HepG2 (cell line): Measurements from ENCODE around the gene WEE1. TPM values are rescaled to one million over a fixed set of nuclear protein-coding genes. Genes with fewer than 3 reads are reported as not detected.
A peak's percentile ranks its signal among the peaks of the same experiment; 100 is the strongest.

Experiments used
- AHDC1 ChIP-seq: sonication (generic); formaldehyde crosslinking; IDR thresholded peaks from 2 replicates; pipeline ENCODE4 v1.5.1; 2020; ENCODE audit warnings: mild to moderate bottlenecking, missing genetic modification reagents, borderline replicate concordance
- GFI1 ChIP-seq: sonication (generic); formaldehyde crosslinking; IDR thresholded peaks from 2 replicates; pipeline ENCODE4 v1.5.0; 2020; ENCODE audit warnings: missing genetic modification reagents, mild to moderate bottlenecking, borderline replicate concordance
- NCOA5 ChIP-seq: sonication (generic); formaldehyde crosslinking; IDR thresholded peaks from 2 replicates; pipeline ENCODE4 v1.4.0; 2020; ENCODE audit warnings: missing genetic modification reagents
- NRL ChIP-seq: sonication (generic); formaldehyde crosslinking; IDR thresholded peaks from 2 replicates; pipeline ENCODE4 v1.5.0; 2020; ENCODE audit warnings: missing genetic modification reagents, mild to moderate bottlenecking, moderate library complexity, borderline replicate concordance
- ONECUT2 ChIP-seq: sonication (generic); formaldehyde crosslinking; IDR thresholded peaks from 2 replicates; pipeline ENCODE4 v1.4.0; 2020; ENCODE audit warnings: missing genetic modification reagents
- SPEN ChIP-seq: sonication (generic); formaldehyde crosslinking; IDR thresholded peaks from 2 replicates; pipeline ENCODE4 v1.5.1; 2020; ENCODE audit warnings: low read depth, mild to moderate bottlenecking, missing genetic modification reagents
- YY1 ChIP-seq: IDR thresholded peaks from 2 replicates; pipeline ENCODE4 v1.6.1; 2011; ENCODE audit warnings: low read length, low read depth, moderate library complexity, mild to moderate bottlenecking; ENCODE audit not compliant: insufficient read depth, insufficient replicate concordance
- ZFP36L1 ChIP-seq: sonication (generic); formaldehyde crosslinking; IDR thresholded peaks from 2 replicates; pipeline ENCODE4 v1.8.0; 2022; ENCODE audit warnings: mild to moderate bottlenecking, missing genetic modification reagents, moderate library complexity
- ZFY ChIP-seq: sonication (generic); formaldehyde crosslinking; IDR thresholded peaks from 2 replicates; pipeline ENCODE4 v1.4.0; 2020; ENCODE audit warnings: missing genetic modification reagents
- ZNF260 ChIP-seq: sonication (generic); formaldehyde crosslinking; IDR thresholded peaks from 2 replicates; pipeline ENCODE4 v1.4.0; 2020; ENCODE audit warnings: missing genetic modification reagents, low read depth, mild to moderate bottlenecking, borderline replicate concordance
- ZNF317 ChIP-seq: sonication (generic); formaldehyde crosslinking; IDR thresholded peaks from 2 replicates; pipeline ENCODE4 v1.5.0; 2020; ENCODE audit warnings: mild to moderate bottlenecking, missing genetic modification reagents
- ZNF329 ChIP-seq: sonication (generic); formaldehyde crosslinking; IDR thresholded peaks from 2 replicates; pipeline ENCODE4 v1.9.0; 2021; ENCODE audit warnings: low read depth, mild to moderate bottlenecking, missing genetic modification reagents
- ZNF337 ChIP-seq: sonication (generic); formaldehyde crosslinking; IDR thresholded peaks from 2 replicates; pipeline ENCODE4 v1.5.1; 2020; ENCODE audit warnings: missing genetic modification reagents, low read depth, mild to moderate bottlenecking, borderline replicate concordance
- ZNF616 ChIP-seq: sonication (generic); formaldehyde crosslinking; IDR thresholded peaks from 2 replicates; pipeline ENCODE4 v1.5.0; 2020; ENCODE audit warnings: low read depth, mild to moderate bottlenecking, missing genetic modification reagents
- polyA plus RNA-seq, 8 experiments: library from polyadenylated mRNA; depleted of rRNA in 3 of 8; stranded (reverse) in 7 of 8; unstranded in 1 of 8; fragments of >200 nt; fragmentation: Illumina TruSeq in 4 of 8; extraction: Trizol in 4 of 8; gene quantifications; 2 replicates each; pipeline versions ENCODE4 v1.2.1 to v1.2.3, GENCODE V29; 2011 to 2016; ENCODE audit warnings: low read depth in 4 of 8, missing spikeins in 1 of 8, mixed read lengths in 1 of 8; ENCODE audit not compliant: insufficient read depth in 1 of 8
- total RNA-seq, 5 experiments: library from RNA; depleted of rRNA; stranded (reverse); fragments of >200 nt; fragmentation: Illumina TruSeq; extraction: Trizol; gene quantifications; 2 replicates each; pipeline ENCODE4 v1.2.3, GENCODE V29; 2016; ENCODE audit warnings: low read depth in 1 of 5
- TF ChIP-seq, protein P1 (sequence below): sonication (generic); formaldehyde crosslinking; IDR thresholded peaks from 2 replicates; pipeline ENCODE4 v1.5.1; 2020; ENCODE audit warnings: missing genetic modification reagents, mild to moderate bottlenecking, borderline replicate concordance
- TF ChIP-seq, protein P2 (sequence below): sonication (generic); formaldehyde crosslinking; IDR thresholded peaks from 2 replicates; pipeline ENCODE4 v1.4.0; 2020; ENCODE audit warnings: missing genetic modification reagents

WEE1 gene
- total and polyA plus RNA-seq, 2 of the 13 experiments (the other 11 are each of a cell fraction or from before 2014, with no cell fraction given): 31.4 to 63.7 TPM

DNA sequence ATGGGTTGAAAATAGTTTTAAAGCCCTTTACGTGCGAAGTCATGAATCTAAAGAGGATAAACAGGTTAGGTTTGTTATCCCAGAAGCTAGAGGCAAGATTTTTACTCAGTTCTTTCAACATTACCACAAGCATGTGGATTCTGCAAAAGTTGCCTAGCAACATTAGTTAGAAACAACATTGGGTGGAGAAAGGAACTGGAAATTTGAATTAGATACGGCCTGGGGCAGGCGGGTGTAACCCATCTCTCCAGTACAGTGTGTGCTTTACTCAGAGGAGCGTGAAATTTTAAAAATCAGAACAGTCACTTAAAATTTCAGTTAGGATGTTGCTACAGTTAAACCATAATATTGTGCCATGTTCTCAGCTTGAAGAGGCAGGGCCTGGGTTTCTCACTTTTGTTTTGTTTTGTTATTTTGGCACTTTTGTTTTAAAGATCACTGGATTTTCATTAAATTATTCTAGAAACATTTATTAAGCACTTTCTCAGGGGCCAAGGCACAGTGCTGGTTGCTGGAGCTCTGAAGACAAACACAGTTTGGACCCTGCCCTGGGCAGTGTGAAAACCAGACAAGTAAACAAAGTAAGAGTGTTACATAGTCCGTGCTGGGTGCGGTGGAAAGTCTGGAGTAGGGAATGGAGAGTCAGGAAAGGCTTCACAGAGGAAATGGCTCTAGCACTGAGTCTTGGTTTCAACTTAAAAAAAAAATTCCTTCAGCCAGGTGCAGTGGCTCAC is 4.4 kb upstream of the WEE1 start (continued):
- peak; percentile 77; the same call in 1 of the 2 replicates for TF ChIP-seq AHDC1 (CRISPR knock-in tag)
- no peak for TF ChIP-seq ZNF616 (CRISPR knock-in tag)
- TF ChIP-seq, protein P1, sequence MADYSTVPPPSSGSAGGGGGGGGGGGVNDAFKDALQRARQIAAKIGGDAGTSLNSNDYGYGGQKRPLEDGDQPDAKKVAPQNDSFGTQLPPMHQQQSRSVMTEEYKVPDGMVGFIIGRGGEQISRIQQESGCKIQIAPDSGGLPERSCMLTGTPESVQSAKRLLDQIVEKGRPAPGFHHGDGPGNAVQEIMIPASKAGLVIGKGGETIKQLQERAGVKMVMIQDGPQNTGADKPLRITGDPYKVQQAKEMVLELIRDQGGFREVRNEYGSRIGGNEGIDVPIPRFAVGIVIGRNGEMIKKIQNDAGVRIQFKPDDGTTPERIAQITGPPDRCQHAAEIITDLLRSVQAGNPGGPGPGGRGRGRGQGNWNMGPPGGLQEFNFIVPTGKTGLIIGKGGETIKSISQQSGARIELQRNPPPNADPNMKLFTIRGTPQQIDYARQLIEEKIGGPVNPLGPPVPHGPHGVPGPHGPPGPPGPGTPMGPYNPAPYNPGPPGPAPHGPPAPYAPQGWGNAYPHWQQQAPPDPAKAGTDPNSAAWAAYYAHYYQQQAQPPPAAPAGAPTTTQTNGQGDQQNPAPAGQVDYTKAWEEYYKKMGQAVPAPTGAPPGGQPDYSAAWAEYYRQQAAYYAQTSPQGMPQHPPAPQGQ (CRISPR knock-in tag): no peak
- no peak for TF ChIP-seq YY1
- TF ChIP-seq NCOA5 (CRISPR knock-in tag): no peak
- TF ChIP-seq GFI1 (CRISPR knock-in tag): peak; percentile 67; the same call in 1 of the 2 replicates
- peak; percentile 32; the same call in 1 of the 2 replicates for TF ChIP-seq ONECUT2 (CRISPR knock-in tag)
- peak; percentile 87; the same call in 1 of the 2 replicates for TF ChIP-seq SPEN (CRISPR knock-in tag)
- no peak for TF ChIP-seq ZNF260 (CRISPR knock-in tag)
- TF ChIP-seq ZFP36L1 (CRISPR knock-in tag): peak; percentile 87
- no peak for TF ChIP-seq NRL (CRISPR knock-in tag)
- TF ChIP-seq ZNF337 (CRISPR knock-in tag): peak; percentile 49; the same call in 1 of the 2 replicates
- TF ChIP-seq ZNF329: no peak
- no peak for TF ChIP-seq ZNF317 (CRISPR knock-in tag)
- TF ChIP-seq ZFY (CRISPR knock-in tag): peak; percentile 44
- TF ChIP-seq, protein P2, sequence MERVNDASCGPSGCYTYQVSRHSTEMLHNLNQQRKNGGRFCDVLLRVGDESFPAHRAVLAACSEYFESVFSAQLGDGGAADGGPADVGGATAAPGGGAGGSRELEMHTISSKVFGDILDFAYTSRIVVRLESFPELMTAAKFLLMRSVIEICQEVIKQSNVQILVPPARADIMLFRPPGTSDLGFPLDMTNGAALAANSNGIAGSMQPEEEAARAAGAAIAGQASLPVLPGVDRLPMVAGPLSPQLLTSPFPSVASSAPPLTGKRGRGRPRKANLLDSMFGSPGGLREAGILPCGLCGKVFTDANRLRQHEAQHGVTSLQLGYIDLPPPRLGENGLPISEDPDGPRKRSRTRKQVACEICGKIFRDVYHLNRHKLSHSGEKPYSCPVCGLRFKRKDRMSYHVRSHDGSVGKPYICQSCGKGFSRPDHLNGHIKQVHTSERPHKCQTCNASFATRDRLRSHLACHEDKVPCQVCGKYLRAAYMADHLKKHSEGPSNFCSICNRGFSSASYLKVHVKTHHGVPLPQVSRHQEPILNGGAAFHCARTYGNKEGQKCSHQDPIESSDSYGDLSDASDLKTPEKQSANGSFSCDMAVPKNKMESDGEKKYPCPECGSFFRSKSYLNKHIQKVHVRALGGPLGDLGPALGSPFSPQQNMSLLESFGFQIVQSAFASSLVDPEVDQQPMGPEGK: peak; percentile 41; the same call in 1 of the 2 replicates
